Glutamatergic neuron (in vitro differentiated cells): ENCODE data around the gene DPF3. TPM values are rescaled to one million over a fixed set of nuclear protein-coding genes. Genes with fewer than 3 reads are reported as not detected.

ENCODE experiments used
- DNase-seq: peaks from one replicate; pipeline ENCODE4 v3.0.0; 2022
- H3K27ac Mint-ChIP-seq: one replicate; pipeline ENCODE4 v1.8.0; 2020; ENCODE audit warnings: mild to moderate bottlenecking, mixed read lengths, inconsistent platforms; ENCODE audit not compliant: unreplicated experiment
- H3K27me3 Mint-ChIP-seq: one replicate; pipeline ENCODE4 v1.8.0; 2020; ENCODE audit warnings: mild to moderate bottlenecking, moderate library complexity, mixed read lengths, inconsistent platforms; ENCODE audit not compliant: unreplicated experiment
- H3K36me3 Mint-ChIP-seq: one replicate; pipeline ENCODE4 v1.8.0; 2020; ENCODE audit warnings: mild to moderate bottlenecking, mixed read lengths, inconsistent platforms; ENCODE audit not compliant: unreplicated experiment
- H3K4me1 Mint-ChIP-seq: one replicate; pipeline ENCODE4 v1.8.0; 2020; ENCODE audit warnings: mild to moderate bottlenecking, low read depth, mixed read lengths, inconsistent platforms; ENCODE audit not compliant: unreplicated experiment
- H3K4me3 Mint-ChIP-seq: one replicate; pipeline ENCODE4 v1.8.0; 2020; ENCODE audit warnings: mild to moderate bottlenecking, mixed read lengths, inconsistent platforms; ENCODE audit not compliant: unreplicated experiment
- H3K9me3 Mint-ChIP-seq: one replicate; pipeline ENCODE4 v1.8.0; 2020; ENCODE audit warnings: mild to moderate bottlenecking, moderate library complexity, mixed read lengths, inconsistent platforms; ENCODE audit not compliant: unreplicated experiment
- total RNA-seq: library from RNA; stranded (reverse); fragmentation: NEBNext Ultra II Directional; extraction: Animal tissue kit (Norgen Biotek cat#: 25700); gene quantifications from one replicate; pipeline ENCODE4 v1.2.1, GENCODE V29; 2021; ENCODE audit not compliant: unreplicated experiment
- TF ChIP-seq, protein P1 (sequence below): fragments of 200-600 bp; sonication (generic); IDR thresholded peaks from one replicate; pipeline ENCODE4 v1.5.0; 2021; ENCODE audit not compliant: partially characterized antibody, unreplicated experiment

Gene DPF3
- total RNA-seq, 1 donor from 2014 or later = 13.7 TPM

DNA sequence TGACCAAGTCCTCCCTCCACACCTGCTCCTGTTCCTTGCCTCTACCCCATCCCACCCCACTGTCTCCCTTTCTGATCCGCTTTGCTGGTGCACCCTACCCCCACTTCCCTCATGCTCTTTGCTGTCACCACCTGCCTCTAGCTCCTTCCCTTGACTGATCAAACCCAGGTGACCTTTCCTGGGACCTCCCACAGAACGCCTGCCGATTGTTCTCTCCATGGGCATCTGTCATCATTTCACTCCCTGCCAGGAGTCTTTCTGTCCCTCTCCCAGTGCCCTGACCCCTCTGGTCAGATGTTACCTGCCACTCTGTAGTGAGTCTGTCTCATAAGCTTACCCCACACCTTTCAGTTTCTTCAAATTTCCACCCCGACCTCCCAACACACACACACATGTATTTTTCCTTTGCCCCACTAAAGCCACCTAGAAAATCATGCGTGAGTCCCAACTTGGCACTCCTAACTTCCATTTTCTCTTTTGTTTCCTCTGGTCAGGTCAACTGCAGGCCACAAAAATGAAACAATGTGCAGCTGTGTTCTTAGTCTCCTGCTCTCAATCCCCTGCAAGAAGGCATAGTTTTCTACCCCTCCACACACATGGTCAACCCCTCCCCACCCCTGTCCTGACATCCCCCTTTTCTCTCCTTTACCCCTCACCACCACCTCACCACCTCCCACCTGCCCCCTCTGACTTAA is 229.8 kb downstream of the DPF3 start:
- Mint-ChIP-seq H3K4me1 (no peaks in the 10 kb centered on the region), H3K27me3 (peaks cover 4% of the 10 kb centered on the region), H3K4me3 (no peak overlapping the region), H3K9me3 (no peaks in the 10 kb centered on the region), H3K36me3 (no peaks in the 10 kb centered on the region), H3K27ac (no peak overlapping the region)
- TF ChIP-seq, protein P1, sequence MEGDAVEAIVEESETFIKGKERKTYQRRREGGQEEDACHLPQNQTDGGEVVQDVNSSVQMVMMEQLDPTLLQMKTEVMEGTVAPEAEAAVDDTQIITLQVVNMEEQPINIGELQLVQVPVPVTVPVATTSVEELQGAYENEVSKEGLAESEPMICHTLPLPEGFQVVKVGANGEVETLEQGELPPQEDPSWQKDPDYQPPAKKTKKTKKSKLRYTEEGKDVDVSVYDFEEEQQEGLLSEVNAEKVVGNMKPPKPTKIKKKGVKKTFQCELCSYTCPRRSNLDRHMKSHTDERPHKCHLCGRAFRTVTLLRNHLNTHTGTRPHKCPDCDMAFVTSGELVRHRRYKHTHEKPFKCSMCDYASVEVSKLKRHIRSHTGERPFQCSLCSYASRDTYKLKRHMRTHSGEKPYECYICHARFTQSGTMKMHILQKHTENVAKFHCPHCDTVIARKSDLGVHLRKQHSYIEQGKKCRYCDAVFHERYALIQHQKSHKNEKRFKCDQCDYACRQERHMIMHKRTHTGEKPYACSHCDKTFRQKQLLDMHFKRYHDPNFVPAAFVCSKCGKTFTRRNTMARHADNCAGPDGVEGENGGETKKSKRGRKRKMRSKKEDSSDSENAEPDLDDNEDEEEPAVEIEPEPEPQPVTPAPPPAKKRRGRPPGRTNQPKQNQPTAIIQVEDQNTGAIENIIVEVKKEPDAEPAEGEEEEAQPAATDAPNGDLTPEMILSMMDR = no peak
- DNase-seq = no peak

DNA sequence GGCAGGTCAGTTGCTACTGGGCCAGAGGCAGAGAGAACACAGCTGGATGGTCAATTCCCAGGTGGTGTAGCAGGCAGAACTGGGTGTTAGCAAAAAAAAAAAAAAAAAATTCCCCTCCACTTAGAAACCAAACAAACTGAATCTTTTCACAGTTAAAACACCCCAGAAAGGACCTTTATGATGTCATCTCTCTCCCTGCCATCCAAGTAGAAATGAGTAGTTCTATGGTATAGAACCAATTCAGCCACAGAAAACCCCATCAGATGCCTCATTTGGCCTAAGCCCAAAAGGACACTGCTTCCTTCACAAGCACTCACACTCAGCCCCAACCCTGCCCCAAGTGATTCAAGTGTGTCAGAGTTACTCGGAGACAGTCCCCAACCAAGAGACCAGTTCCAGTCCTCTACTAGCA is 230.8 kb downstream of the DPF3 start:
- TF ChIP-seq, protein P1 = no peak
- no peak for DNase-seq
- H3K36me3 Mint-ChIP-seq = no peaks in the 10 kb centered on the region
- H3K27ac Mint-ChIP-seq = no peak overlapping the region
- H3K4me1 Mint-ChIP-seq = no peaks in the 10 kb centered on the region
- H3K27me3 Mint-ChIP-seq = peaks cover 4% of the 10 kb centered on the region
- no peaks in the 10 kb centered on the region for H3K9me3 Mint-ChIP-seq
- H3K4me3 Mint-ChIP-seq = no peak overlapping the region

- DNase-seq = no peak
- peaks cover 4% of the 10 kb centered on the region for H3K27me3 Mint-ChIP-seq
- TF ChIP-seq, protein P1 = no peak
- no peak overlapping the region for H3K27ac Mint-ChIP-seq
- no peaks in the 10 kb centered on the region for H3K4me1 Mint-ChIP-seq
- no peak overlapping the region for H3K4me3 Mint-ChIP-seq
- no peaks in the 10 kb centered on the region for H3K36me3 Mint-ChIP-seq
- no peaks in the 10 kb centered on the region for H3K9me3 Mint-ChIP-seq
Measured at GRCh38 chr14:72662214-72662613, 231.7 kb downstream of the DPF3 start.

DNA sequence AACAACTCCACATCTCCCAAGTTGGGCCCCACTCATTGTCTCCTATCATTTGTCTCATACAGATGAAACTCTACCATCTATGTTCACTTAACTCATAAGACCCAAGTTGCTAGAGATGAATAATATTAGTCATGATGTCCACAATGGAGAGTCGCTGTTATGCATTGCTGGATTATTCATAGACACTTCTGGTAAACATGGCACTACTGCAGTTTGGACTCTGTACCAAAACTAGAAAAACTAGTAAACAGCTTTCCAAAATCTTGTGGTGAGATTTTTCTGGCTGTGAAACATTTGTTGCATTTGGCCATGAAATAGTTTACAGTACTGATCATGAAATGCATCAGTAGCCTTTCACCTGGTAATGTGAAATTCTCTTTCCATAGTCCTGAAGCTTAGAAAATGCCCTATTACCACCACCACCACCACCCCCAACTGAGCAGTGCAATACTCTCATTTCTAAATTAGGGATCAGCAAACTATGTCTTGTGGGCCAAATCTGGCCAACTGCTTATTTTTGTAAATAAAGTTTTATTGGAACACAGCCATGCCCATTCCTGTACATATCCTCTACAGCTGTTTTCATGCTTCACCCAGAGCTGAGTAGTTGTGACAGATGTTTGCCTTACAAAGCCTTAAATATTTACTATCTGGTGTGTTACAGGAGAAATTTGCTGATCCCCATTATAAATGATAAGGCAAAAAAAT is 236.5 kb downstream of the DPF3 start:
- H3K36me3 Mint-ChIP-seq = no peaks in the 10 kb centered on the region
- no peaks in the 10 kb centered on the region for H3K4me1 Mint-ChIP-seq
- peaks cover 1% of the 10 kb centered on the region for H3K27me3 Mint-ChIP-seq
- DNase-seq = no peak
- H3K9me3 Mint-ChIP-seq = peaks cover 2% of the 10 kb centered on the region
- TF ChIP-seq, protein P1 = no peak
- no peak overlapping the region for H3K27ac Mint-ChIP-seq
- no peak overlapping the region for H3K4me3 Mint-ChIP-seq

- H3K4me1 Mint-ChIP-seq = no peaks in the 10 kb centered on the region
- DNase-seq = no peak
- peaks cover 1% of the 10 kb centered on the region for H3K27me3 Mint-ChIP-seq
- H3K36me3 Mint-ChIP-seq = no peaks in the 10 kb centered on the region
- no peak overlapping the region for H3K27ac Mint-ChIP-seq
- peaks cover 3% of the 10 kb centered on the region for H3K9me3 Mint-ChIP-seq
- H3K4me3 Mint-ChIP-seq = no peak overlapping the region
- TF ChIP-seq, protein P1 = no peak
Measured at GRCh38 chr14:72653026-72653425, 240.9 kb downstream of the DPF3 start.
